ENCODE measurements around the gene SMARCB1. TPM values are rescaled to one million over a fixed set of nuclear protein-coding genes. Genes with fewer than 3 reads are reported as not detected.

SMARCB1 gene
- total RNA-seq, 1 donor from 2014 or later: 22.1 TPM

DNA sequence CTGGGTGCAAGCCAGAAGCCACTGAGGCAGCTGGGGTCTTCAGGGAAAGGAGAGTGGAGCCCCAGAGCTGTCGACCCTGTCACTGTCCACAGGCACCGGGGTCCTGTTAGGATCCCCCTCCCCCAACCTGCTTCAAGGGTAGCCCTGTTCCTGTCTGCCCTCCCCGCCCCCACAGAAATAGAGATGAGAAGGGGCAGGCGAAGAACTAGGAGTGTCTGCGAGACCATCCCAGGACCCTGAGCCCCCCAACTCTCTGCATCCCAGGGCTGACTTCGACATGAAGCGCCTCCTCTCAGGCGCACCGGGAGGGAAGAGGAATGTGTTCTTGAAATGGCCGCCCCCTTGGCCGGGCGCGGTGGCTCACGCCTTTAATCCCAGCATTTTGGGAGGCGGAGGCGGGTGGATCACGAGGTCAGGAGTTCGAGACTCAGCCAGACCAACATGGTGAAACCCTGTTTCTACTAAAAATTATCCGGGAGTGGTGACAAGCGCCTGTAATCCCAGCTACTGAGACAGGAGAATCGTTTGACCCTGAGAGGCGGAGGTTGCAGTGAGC, 35.2 kb upstream of the SMARCB1 start:
- H3K4me3 ChIP-seq: peak overlapping the region; percentile 75 to 88
- intact Hi-C loops (cut with DNase I): loop anchor here (1.0 to 2.0 kb wide), 2 partner anchors 16 to 35 kb away; partner anchors contain the start of gene CHCHD10
- H3K4me1 ChIP-seq: peaks cover 0 to 3% of the 10 kb centered on the region in 2 donors
- no peaks in the 10 kb centered on the region for H3K27me3 ChIP-seq
- peak overlapping the region; percentile 81 to 92 for H3K27ac ChIP-seq
- no peaks in the 10 kb centered on the region for H3K9me3 ChIP-seq
- TF ChIP-seq, protein P1, sequence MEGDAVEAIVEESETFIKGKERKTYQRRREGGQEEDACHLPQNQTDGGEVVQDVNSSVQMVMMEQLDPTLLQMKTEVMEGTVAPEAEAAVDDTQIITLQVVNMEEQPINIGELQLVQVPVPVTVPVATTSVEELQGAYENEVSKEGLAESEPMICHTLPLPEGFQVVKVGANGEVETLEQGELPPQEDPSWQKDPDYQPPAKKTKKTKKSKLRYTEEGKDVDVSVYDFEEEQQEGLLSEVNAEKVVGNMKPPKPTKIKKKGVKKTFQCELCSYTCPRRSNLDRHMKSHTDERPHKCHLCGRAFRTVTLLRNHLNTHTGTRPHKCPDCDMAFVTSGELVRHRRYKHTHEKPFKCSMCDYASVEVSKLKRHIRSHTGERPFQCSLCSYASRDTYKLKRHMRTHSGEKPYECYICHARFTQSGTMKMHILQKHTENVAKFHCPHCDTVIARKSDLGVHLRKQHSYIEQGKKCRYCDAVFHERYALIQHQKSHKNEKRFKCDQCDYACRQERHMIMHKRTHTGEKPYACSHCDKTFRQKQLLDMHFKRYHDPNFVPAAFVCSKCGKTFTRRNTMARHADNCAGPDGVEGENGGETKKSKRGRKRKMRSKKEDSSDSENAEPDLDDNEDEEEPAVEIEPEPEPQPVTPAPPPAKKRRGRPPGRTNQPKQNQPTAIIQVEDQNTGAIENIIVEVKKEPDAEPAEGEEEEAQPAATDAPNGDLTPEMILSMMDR (IDR thresholded peaks at IDR 0.05): no peak
- DNase-seq (ENCODE audit: low spot score in 2 of 2): no peak
- H3K36me3 ChIP-seq: no peaks in the 10 kb centered on the region

DNA sequence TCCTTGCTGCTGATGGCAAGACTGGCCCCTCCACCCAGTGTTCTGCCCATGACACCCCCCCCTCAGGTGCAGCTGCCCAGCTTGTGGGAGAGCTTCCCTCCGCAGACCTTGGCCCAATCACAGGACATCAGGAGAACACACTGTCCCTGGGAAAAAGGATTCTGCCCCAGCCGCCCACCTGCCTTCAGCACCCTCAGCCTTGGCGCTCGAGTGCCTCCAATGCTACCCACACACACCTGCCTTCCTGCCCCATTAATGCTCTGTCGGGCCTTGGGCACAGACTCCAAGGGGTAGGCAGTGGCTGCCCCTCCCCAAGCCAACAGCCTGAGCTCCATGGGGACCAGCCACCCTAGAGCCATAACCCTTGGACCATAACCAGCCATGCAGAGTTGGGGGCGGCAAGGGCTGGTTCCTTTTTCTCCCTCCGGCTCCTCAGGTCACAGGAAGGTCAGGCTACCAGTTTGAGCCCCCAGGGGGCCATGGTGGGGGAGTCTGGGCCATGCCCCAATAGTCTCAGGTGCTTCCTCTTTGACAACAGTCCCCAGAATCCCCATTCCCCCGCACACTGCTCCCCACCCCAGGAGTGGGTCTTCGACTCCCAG, 34.6 kb upstream of the SMARCB1 start:
- no peaks in the 10 kb centered on the region for H3K27me3 ChIP-seq
- no peaks in the 10 kb centered on the region for H3K36me3 ChIP-seq
- TF ChIP-seq, protein P1 (IDR thresholded peaks at IDR 0.05): no peak
- peaks cover 0 to 3% of the 10 kb centered on the region in 2 donors for H3K4me1 ChIP-seq
- no peak overlapping the region for H3K27ac ChIP-seq
- intact Hi-C loops (cut with DNase I): no loop called here
- no peak for DNase-seq (ENCODE audit: low spot score in 2 of 2)
- no peaks in the 10 kb centered on the region for H3K9me3 ChIP-seq
- H3K4me3 ChIP-seq: no peak overlapping the region

DNA sequence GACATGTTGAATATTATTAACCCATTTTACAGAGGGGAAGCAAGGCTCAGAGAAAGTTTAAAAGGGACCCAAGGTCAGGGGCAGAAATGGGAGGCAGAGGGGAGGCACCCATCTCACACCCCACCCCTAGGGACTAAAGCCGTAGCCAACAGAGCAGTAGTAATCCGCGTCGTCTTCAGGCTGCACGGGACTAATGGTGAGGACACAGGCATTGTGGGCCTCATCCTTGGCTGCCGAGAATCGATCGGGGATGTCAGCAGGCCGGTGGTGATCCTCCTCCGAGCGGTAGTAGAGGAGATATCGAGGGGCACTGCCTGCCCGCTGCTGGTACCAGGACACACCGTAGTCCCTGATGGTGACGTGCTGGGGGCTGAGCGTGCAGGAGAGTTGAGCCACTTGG, 34.0 kb upstream of the SMARCB1 start:
- intact Hi-C loops (cut with DNase I): no loop called here
- H3K9me3 ChIP-seq: no peaks in the 10 kb centered on the region
- peaks cover 0 to 3% of the 10 kb centered on the region in 2 donors for H3K4me1 ChIP-seq
- no peak overlapping the region for H3K27ac ChIP-seq
- TF ChIP-seq, protein P1 (IDR thresholded peaks at IDR 0.05): no peak
- H3K36me3 ChIP-seq: no peaks in the 10 kb centered on the region
- no peak overlapping the region for H3K4me3 ChIP-seq
- DNase-seq (ENCODE audit: low spot score in 2 of 2): no peak
- H3K27me3 ChIP-seq: no peaks in the 10 kb centered on the region

DNA sequence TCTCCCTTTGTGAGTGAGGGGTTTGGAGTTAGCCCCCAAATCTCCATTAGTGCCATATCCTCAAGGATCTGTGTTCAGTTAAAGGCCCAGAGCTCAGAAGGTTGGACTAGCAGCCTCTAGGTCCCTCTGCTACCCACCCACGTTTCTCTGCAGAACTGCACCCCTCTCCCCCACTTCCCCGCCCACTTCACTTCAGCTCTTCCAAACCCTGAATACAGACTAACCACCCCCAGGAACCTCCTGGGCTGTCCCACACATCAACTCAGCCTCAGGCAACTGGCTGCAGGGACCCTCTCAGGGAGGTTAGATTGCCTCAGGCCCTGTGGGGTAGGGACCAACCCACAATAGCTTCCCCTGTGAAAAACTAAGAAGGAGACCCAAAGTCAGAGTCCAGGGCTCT, 33.4 kb upstream of the SMARCB1 start:
- no peak for DNase-seq (ENCODE audit: low spot score in 2 of 2)
- Histone ChIP-seq H3K4me1 (peaks cover 0 to 3% of the 10 kb centered on the region in 2 donors), H3K9me3 (no peaks in the 10 kb centered on the region), H3K27ac (no peak overlapping the region), H3K27me3 (no peaks in the 10 kb centered on the region), H3K36me3 (no peaks in the 10 kb centered on the region), H3K4me3 (no peak overlapping the region)
- TF ChIP-seq, protein P1 (IDR thresholded peaks at IDR 0.05): no peak
- intact Hi-C loops (cut with DNase I): no loop called here

DNA sequence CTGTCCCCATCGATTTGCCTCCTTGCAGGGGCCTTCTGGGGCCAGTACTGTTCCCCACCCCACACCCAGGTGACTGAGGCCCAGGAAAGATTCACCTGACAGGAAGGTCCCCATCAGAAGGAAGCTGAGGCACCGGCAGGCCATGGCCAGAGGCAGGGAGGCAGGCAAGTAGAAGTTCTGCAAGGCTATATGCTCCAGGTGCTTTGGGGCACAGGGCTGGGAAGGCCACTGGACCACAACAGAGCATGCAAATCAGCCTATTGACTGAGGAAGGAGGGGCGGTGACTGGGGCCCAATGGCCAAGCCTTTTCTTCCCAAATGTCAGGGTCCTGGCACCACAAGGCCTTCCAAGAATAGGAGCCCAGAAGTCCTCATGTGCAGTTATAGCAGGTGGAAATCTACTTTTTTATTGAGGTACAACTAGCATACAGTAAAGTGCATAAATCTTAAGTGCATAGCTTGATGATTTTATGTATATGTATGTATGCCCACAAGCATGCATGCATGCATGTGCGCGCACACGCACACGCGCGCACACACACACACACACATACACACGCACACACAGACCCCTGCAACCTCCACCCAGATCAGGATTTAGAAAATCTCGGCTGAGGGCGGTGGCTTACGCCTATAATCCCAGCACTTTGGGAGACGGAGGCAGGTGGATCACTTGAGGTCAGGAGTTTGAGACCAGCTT, 32.4 kb upstream of the SMARCB1 start, which contains the start of gene VPREB3:
VPREB3 (minus strand) TSS at position 206 of the 700 bp plus-strand sequence; CDS start at position 144, 62 bp downstream.
- TF ChIP-seq, protein P1 (IDR thresholded peaks at IDR 0.05): no peak
- intact Hi-C loops (cut with DNase I): no loop called here
- no peaks in the 10 kb centered on the region for H3K36me3 ChIP-seq

More for the DNA sequence above, 32.4 kb upstream of the SMARCB1 start, which contains the start of gene VPREB3:
- no peak for DNase-seq (ENCODE audit: low spot score in 2 of 2)
- no peak within 1 kb of the TSS for H3K4me3 ChIP-seq
- H3K27me3 ChIP-seq: no peaks in the 10 kb centered on the region
- no peak within 1 kb of the TSS for H3K27ac ChIP-seq
- no peaks in the 10 kb centered on the region for H3K9me3 ChIP-seq
- peaks cover 0 to 3% of the 10 kb centered on the region in 2 donors for H3K4me1 ChIP-seq
